ENCODE measurements around the gene UBE2I. TPM values are rescaled to one million over a fixed set of nuclear protein-coding genes. Genes with fewer than 3 reads are reported as not detected.

The UBE2I gene
- total RNA-seq, 1 experiment from 2014 or later = 212 TPM

DNA sequence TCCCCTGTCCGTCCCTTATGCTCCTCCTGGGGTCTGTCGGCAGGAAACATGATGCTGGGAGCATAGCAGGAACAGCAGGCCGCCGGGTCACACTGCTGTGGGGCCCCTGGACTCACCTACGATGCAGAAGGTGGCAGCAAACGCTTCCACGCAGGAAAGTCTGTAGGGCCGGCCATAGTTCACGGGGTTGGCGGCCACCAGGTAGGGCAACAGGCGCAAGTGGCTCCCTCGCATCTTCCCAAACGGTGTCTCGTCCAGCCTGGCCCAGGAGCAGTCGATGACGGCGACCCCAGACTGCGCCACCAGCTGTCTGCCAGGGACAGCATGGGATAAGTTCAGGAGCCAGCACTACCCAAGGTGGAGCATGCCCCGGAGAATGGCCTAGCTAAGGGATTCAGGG is 41.3 kb downstream of the UBE2I start:
- CTCF ChIA-PET = no interaction called here
- Histone ChIP-seq H3K79me2 (ENCODE audit: insufficient read depth, low read length) (peaks cover 55% of the 10 kb centered on the region), H3K4me2 (ENCODE audit: low read length) (peak overlapping the region; percentile 78), H3K9me3 (ENCODE audit: control insufficient read depth in 1 of 2, insufficient read depth in 1 of 2, low read depth in 1 of 2, low read length in 2 of 2) (no peaks in the 10 kb centered on the region), H3K36me3 (ENCODE audit: control insufficient read depth in 1 of 2, insufficient read depth in 2 of 2, low read length in 2 of 2) (peaks cover 0 to 9% of the 10 kb centered on the region in 2 experiments; a peak in 1 of 4 replicates), H3K4me3 (replicated peaks in 1 of 2; ENCODE audit: low read depth in 1 of 2, low read length in 2 of 2) (peak overlapping the region; percentile 91 to 99), H3K27ac (ENCODE audit: low read depth, low read length) (peak overlapping the region; percentile 81), H3K4me1 (ENCODE audit: control insufficient read depth in 1 of 2, insufficient read depth in 2 of 2, low read length in 2 of 2) (peaks cover 14 to 19% of the 10 kb centered on the region in 2 experiments), H3K9ac (ENCODE audit: low read length) (peak overlapping the region; percentile 86), H3K9me2 (ENCODE audit: insufficient read depth) (no peaks in the 10 kb centered on the region), H3K27me3 (ENCODE audit: insufficient read depth, low read length) (no peaks in the 10 kb centered on the region), H2AFZ (ENCODE audit: low read depth, low read length, poor library complexity, severe bottlenecking) (no peak overlapping the region), H4K20me1 (ENCODE audit: insufficient read depth) (no peaks in the 10 kb centered on the region)
- POLR2A ChIA-PET = no interaction called here
- RAD21 ChIA-PET (ENCODE audit: low non-redundant PET in 1 of 2, low total read pairs in 2 of 2, uncharacterized antibody in 2 of 2, unreplicated experiment in 2 of 2) = no interaction called here
- TF ChIP-seq CBX3 (IDR thresholded peaks at IDR 0.05; ENCODE audit: low read depth) = no peak
- TF ChIP-seq, protein P1, sequence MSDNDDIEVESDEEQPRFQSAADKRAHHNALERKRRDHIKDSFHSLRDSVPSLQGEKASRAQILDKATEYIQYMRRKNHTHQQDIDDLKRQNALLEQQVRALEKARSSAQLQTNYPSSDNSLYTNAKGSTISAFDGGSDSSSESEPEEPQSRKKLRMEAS (IDR thresholded peaks at IDR 0.05) = no peak
- TF ChIP-seq POLR2AphosphoS5 (IDR thresholded peaks at IDR 0.05; ENCODE audit: low read depth, low read length) = no peak
- TF ChIP-seq JUND (IDR thresholded peaks at IDR 0.05) = no peak
- TF ChIP-seq EZH2 (IDR thresholded peaks at IDR 0.05) = no peak
- DNase-seq (ENCODE audit: low read depth, low spot score) = no peak
- intact Hi-C loops (cut with micrococcal nuclease) = no loop called here
- no peak for ATAC-seq
- BruUV-seq (replicated peaks) = no TSS peak

DNA sequence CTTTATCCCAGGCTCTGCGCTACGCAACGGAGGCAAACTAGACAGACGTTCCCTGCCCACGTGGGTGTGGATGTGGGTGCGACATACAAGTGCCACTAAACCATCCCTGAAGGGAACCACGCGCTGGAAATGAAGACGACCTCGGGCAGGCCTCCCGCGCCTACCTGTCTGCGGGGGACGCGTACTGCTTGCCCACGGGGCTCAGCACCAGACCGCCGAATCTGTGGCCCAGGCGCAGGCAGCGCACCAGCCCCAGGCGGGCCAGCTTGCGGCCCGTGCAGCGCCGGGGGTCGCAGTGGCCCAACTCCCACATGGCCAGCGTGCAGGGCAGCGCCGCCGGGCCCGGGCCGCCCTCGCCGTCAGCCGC is 41.8 kb downstream of the UBE2I start:
- ATAC-seq = peak; percentile 24
- TF ChIP-seq RAD21 (IDR thresholded peaks at IDR 0.05; ENCODE audit: low read depth) (no peak), SRF (IDR thresholded peaks at IDR 0.05; ENCODE audit: low read depth) (no peak), YY1 (IDR thresholded peaks at IDR 0.05; ENCODE audit: extremely low read depth, insufficient replicate concordance, low read depth, low read length) (no peak), CEBPB (IDR thresholded peaks at IDR 0.05; ENCODE audit: low read depth) (no peak), EGR1 (IDR thresholded peaks at IDR 0.05; ENCODE audit: low read depth) (no peak), ELF1 (IDR thresholded peaks at IDR 0.05; ENCODE audit: borderline replicate concordance, low read depth) (no peak), EZH2phosphoT487 (IDR thresholded peaks at IDR 0.05; ENCODE audit: borderline replicate concordance) (no peak), SIN3A (IDR thresholded peaks at IDR 0.05; ENCODE audit: low read depth) (no peak), TCF7L2 (IDR thresholded peaks at IDR 0.05; ENCODE audit: borderline replicate concordance, extremely low read depth, insufficient read depth, insufficient read length) (no peak), CTCF (IDR thresholded peaks at IDR 0.05 in 2 of 3, conservative IDR thresholded peaks at IDR 0.05 in 1 of 3; ENCODE audit: borderline replicate concordance in 1 of 3, insufficient read depth in 1 of 3, low read depth in 2 of 3, low read length in 2 of 3) (no peak), JUND (IDR thresholded peaks at IDR 0.05) (no peak), POLR2A (IDR thresholded peaks at IDR 0.05; ENCODE audit: borderline replicate concordance, extremely low read depth, insufficient read depth, insufficient read length) (no peak)
- TF ChIP-seq, protein P2, sequence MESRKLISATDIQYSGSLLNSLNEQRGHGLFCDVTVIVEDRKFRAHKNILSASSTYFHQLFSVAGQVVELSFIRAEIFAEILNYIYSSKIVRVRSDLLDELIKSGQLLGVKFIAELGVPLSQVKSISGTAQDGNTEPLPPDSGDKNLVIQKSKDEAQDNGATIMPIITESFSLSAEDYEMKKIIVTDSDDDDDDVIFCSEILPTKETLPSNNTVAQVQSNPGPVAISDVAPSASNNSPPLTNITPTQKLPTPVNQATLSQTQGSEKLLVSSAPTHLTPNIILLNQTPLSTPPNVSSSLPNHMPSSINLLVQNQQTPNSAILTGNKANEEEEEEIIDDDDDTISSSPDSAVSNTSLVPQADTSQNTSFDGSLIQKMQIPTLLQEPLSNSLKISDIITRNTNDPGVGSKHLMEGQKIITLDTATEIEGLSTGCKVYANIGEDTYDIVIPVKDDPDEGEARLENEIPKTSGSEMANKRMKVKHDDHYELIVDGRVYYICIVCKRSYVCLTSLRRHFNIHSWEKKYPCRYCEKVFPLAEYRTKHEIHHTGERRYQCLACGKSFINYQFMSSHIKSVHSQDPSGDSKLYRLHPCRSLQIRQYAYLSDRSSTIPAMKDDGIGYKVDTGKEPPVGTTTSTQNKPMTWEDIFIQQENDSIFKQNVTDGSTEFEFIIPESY (IDR thresholded peaks at IDR 0.05; ENCODE audit: extremely low read depth, insufficient replicate concordance, low read length) = no peak
- TF ChIP-seq, protein P3, sequence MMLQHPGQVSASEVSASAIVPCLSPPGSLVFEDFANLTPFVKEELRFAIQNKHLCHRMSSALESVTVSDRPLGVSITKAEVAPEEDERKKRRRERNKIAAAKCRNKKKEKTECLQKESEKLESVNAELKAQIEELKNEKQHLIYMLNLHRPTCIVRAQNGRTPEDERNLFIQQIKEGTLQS (IDR thresholded peaks at IDR 0.05) = no peak
- Histone ChIP-seq H3K9me2 (ENCODE audit: insufficient read depth) (no peaks in the 10 kb centered on the region), H3K36me3 (ENCODE audit: control insufficient read depth in 1 of 2, insufficient read depth in 2 of 2, low read length in 2 of 2) (peaks cover 0 to 9% of the 10 kb centered on the region in 2 experiments; a peak in 1 of 4 replicates), H3K4me2 (ENCODE audit: low read length) (peak overlapping the region; percentile 78), H3K79me2 (ENCODE audit: insufficient read depth, low read length) (peaks cover 60% of the 10 kb centered on the region), H3K27me3 (ENCODE audit: insufficient read depth, low read length) (no peaks in the 10 kb centered on the region), H4K20me1 (ENCODE audit: insufficient read depth) (no peaks in the 10 kb centered on the region), H3K9me3 (ENCODE audit: control insufficient read depth in 1 of 2, insufficient read depth in 1 of 2, low read depth in 1 of 2, low read length in 2 of 2) (no peaks in the 10 kb centered on the region), H2AFZ (ENCODE audit: low read depth, low read length, poor library complexity, severe bottlenecking) (no peak overlapping the region), H3K9ac (ENCODE audit: low read length) (peak overlapping the region; percentile 86), H3K27ac (ENCODE audit: low read depth, low read length) (peak overlapping the region; percentile 81), H3K4me1 (ENCODE audit: control insufficient read depth in 1 of 2, insufficient read depth in 2 of 2, low read length in 2 of 2) (peaks cover 14 to 22% of the 10 kb centered on the region in 2 experiments), H3K4me3 (replicated peaks in 1 of 2; ENCODE audit: low read depth in 1 of 2, low read length in 2 of 2) (peak overlapping the region; percentile 91 to 99)
- DNase-seq (ENCODE audit: low read depth, low spot score) = no peak
- BruUV-seq (replicated peaks) = no TSS peak
- ChIA-PET RAD21 (ENCODE audit: low non-redundant PET in 1 of 2, low total read pairs in 2 of 2, uncharacterized antibody in 2 of 2, unreplicated experiment in 2 of 2) (no interaction called here), POLR2A (no interaction called here), CTCF (no interaction called here)
- intact Hi-C loops (cut with micrococcal nuclease) = no loop called here

Measured in HCT116 (cell line).